Measurements from ENCODE around the gene CFD.

Gene CFD

DNA sequence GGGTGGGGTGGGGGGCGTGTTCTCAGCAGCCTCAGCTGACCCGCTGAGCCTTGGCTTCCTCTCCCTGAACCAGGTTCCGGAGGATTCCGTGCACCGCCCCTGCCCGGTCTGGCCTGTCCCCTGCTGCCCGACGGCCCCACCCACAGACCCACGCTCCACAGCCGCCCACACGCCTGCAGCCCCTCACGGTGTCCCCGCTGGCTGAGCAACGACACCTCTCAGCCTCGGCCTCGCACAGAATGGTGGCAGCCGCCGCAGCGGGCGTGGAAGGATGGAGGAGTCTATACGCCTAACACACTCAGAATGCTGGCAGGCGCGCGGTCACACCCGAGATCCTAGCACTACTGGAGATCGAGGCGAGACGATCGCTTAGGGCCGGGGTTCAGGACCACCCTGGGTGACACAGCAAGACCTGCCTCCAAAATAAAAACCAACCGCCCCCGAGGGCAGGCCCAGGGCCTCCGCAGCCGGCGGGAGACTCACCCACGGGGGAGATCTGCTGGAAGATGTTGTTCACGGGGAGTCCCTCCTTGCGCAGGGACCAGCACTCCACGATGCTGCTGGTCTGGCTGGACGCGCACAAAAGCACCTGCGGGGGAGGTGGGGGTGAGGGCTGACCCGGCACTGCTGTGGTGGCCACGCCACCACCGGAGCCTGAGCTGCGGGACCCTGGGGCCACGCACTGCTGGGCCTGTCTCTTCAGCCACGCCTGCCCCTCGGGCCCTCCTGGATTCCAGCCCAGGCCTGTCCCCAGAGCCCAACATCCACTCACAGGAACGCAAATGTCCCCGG is 25.2 kb downstream of the CFD start:
- no peak for FAIRE-seq
- DNase-seq (ENCODE audit: insufficient read length, low spot score), result no peak
- TF ChIP-seq, protein P1, sequence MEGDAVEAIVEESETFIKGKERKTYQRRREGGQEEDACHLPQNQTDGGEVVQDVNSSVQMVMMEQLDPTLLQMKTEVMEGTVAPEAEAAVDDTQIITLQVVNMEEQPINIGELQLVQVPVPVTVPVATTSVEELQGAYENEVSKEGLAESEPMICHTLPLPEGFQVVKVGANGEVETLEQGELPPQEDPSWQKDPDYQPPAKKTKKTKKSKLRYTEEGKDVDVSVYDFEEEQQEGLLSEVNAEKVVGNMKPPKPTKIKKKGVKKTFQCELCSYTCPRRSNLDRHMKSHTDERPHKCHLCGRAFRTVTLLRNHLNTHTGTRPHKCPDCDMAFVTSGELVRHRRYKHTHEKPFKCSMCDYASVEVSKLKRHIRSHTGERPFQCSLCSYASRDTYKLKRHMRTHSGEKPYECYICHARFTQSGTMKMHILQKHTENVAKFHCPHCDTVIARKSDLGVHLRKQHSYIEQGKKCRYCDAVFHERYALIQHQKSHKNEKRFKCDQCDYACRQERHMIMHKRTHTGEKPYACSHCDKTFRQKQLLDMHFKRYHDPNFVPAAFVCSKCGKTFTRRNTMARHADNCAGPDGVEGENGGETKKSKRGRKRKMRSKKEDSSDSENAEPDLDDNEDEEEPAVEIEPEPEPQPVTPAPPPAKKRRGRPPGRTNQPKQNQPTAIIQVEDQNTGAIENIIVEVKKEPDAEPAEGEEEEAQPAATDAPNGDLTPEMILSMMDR (IDR thresholded peaks at IDR 0.05; ENCODE audit: insufficient read depth, missing control alignments), result no peak

DNA sequence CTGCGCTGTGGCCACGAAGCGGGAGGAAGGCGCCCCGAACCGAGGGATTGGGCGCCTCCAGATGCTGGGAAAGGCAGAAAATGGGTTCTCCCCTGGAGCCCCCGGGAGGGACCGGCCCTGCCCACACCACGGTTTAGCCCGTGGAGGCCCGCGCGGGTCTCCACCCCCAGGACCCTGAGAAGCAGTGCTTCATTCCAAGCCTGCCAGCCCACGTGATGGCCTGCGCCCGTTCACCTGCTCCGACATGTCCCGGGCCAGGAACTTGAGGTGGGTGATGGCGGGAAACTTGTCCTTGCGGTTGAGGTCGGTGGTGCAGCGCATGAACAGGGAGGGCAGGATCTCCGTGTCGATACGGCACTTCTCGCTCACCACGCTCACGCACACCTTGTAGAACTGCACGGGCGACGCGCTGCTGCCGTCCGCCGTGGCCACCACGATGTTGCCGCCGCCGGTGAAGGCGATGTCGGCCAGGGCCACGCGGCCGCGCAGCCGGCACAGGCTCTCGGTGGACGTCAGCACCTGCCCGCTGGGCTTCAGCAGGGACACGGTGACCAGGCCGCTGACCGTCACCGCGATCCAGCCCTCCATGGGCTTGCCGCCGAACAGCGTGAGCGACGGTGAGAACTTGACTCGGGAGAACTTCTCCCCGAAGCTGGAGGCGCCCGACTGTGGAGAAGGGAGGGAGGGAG is 26.2 kb downstream of the CFD start:
- FAIRE-seq, result no peak
- TF ChIP-seq, protein P1 (IDR thresholded peaks at IDR 0.05; ENCODE audit: insufficient read depth, missing control alignments), result no peak
- DNase-seq (ENCODE audit: insufficient read length, low spot score), result no peak

- DNase-seq (ENCODE audit: insufficient read length, low spot score) (no peak), FAIRE-seq (no peak)
- TF ChIP-seq, protein P1 (IDR thresholded peaks at IDR 0.05; ENCODE audit: insufficient read depth, missing control alignments), result no peak
Measured at GRCh38 chr19:887072-887471, 27.6 kb downstream of the CFD start.

GRCh38 chr19:887599-887998 is 28.1 kb downstream of the CFD start:
- FAIRE-seq (no peak), DNase-seq (ENCODE audit: insufficient read length, low spot score) (no peak)
- TF ChIP-seq, protein P1 (IDR thresholded peaks at IDR 0.05; ENCODE audit: insufficient read depth, missing control alignments), result no peak

GRCh38 chr19:888581-889385 is 29.3 kb downstream of the CFD start:
- TF ChIP-seq, protein P1 (IDR thresholded peaks at IDR 0.05; ENCODE audit: insufficient read depth, missing control alignments), result no peak
- FAIRE-seq, result no peak
- no peak for DNase-seq (ENCODE audit: insufficient read length, low spot score)

- no peak for DNase-seq (ENCODE audit: insufficient read length, low spot score)
Measured at GRCh38 chr19:889662-890295, 30.3 kb downstream of the CFD start.

More at GRCh38 chr19:889662-890295, 30.3 kb downstream of the CFD start:
- FAIRE-seq, result no peak
- TF ChIP-seq, protein P1 (IDR thresholded peaks at IDR 0.05; ENCODE audit: insufficient read depth, missing control alignments), result no peak

Measured in D721Med (cell line).